AG04450 (cell line): ENCODE data around the gene SLC1A4. TPM values are rescaled to one million over a fixed set of nuclear protein-coding genes. Genes with fewer than 3 reads are reported as not detected.

Experiments used
- CTCF ChIA-PET: fragments of 300-600, 350-600 bp; formaldehyde crosslinking; extraction: SDS; loops from one replicate; lab custom pipeline; 2022; ENCODE audit warnings: antibody characterized with exemption, inconsistent platforms; lab: Charles Lee
- POLR2A ChIA-PET: fragments of 350-600 bp; formaldehyde crosslinking; extraction: SDS; loops from one replicate; lab custom pipeline; 2021; ENCODE audit warnings: antibody characterized with exemption, inconsistent platforms; lab: Yijun Ruan, JAX
- DNase-seq: peaks from one replicate; pipeline ENCODE4 v3.0.0-alpha.2; 2011; ENCODE audit warnings: low read depth, low spot score
- H3K27ac ChIP-seq: one replicate; pipeline ENCODE4 v1.5.1; 2012; ENCODE audit warnings: low read depth, low read length, control low read depth
- H3K27me3 ChIP-seq: one replicate; pipeline ENCODE4 v1.6.0; 2012; ENCODE audit warnings: low read length; ENCODE audit not compliant: control insufficient read depth, insufficient read depth
- H3K4me3 ChIP-seq: 2 replicates; pipeline ENCODE4 v1.5.1; 2011; ENCODE audit warnings: mild to moderate bottlenecking, low read depth, low read length, control low read depth
- H3K9me3 ChIP-seq: 2 replicates; pipeline ENCODE4 v1.5.1; 2012; ENCODE audit warnings: low read length; ENCODE audit not compliant: control insufficient read depth, insufficient read depth
- CTCF ChIP-seq: IDR thresholded peaks from 2 replicates; pipeline ENCODE4 v1.5.1; 2011; ENCODE audit warnings: low read depth, low read length, control low read depth, inconsistent platforms
- polyA plus RNA-seq: library from polyadenylated mRNA; depleted of rRNA; stranded (reverse); fragments of >200 nt; gene quantifications from 2 replicates; pipeline ENCODE4 v1.2.3, GENCODE V29; 2011; rRNA removed
- small RNA-seq: library from RNA; depleted of rRNA; stranded (forward); fragments of <200 nt; gene quantifications from one replicate; pipeline ENCODE3, GENCODE V24; 2012; ENCODE audit warnings: low read depth; ENCODE audit not compliant: insufficient read length

The SLC1A4 gene
- polyA plus RNA-seq, 1 experiment: 24.8 TPM

DNA sequence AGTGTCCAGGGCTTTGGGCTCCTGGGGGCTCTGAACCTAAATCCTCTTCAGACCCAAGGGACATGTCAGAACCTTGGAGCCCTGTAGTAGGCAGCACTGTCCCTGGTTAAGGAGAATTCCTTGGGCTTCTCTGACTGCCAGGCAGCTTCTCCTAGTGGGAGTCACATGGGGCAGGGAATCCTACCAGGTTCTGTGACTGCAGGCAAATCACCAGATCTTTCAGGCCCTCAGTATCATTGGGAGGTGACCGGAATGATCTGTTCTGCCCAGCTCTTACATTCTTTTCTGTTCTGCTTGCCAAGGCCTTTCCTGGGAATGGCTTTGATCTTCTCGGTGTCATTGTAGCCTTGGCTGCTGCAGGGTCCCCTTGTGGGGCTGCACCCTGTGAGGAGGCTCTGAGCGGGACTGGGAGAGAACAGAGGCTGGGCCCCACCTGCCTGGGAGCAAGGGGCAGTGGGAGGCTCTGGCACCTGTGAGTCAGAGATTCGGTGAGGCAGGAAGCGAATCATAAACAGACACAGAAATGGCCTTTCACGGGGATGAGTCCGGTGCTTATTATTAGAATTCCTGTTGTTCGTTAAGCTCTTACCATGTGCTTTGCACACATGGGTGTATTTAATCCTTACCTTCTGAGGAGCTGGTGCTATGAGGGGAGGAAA, 81.1 kb downstream of the SLC1A4 start:
- peak; percentile 38 for TF ChIP-seq CTCF
- ChIA-PET CTCF (interaction anchor here (0.6 to 1.2 kb wide), 4 partner anchors 9 to 338 kb away, joined by 3 to 4 read pairs (median 3); no protein-coding TSS in a partner anchor), POLR2A (interaction anchor here (0.6 to 1.0 kb wide), 2 partner anchors 32 to 60 kb away, joined by 3 to 4 read pairs; partner anchors contain the start of gene RAB1A)
- Histone ChIP-seq H3K27ac (peak overlapping the region; percentile 70), H3K9me3 (no peaks in the 10 kb centered on the region), H3K27me3 (no peaks in the 10 kb centered on the region), H3K4me3 (no peak overlapping the region)
- no peak for DNase-seq

DNA sequence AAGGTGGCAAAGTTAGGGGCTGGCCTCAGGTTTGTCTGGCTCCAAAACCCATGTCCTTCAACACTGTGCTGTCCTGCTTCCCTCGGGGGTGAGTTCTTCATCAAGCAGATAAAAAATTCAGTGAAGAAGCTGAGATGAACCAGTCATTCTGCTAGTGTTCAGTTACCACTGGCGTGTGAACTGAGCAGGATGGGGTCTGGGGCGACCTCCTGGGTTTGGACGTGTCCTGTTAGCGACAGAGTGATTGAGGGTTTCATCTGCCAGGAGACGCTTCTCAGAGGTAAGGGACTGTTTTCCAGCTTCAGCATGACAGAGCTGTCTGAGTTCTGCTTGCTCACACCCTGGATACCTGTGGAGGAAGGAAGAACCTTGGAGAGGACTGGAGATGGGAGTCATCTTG, 81.7 kb downstream of the SLC1A4 start:
- H3K9me3 ChIP-seq: no peaks in the 10 kb centered on the region
- TF ChIP-seq CTCF: no peak
- DNase-seq: no peak
- no peaks in the 10 kb centered on the region for H3K27me3 ChIP-seq
- peak overlapping the region; percentile 31 for H3K27ac ChIP-seq
- CTCF ChIA-PET: interaction anchor here (0.6 to 1.6 kb wide), 5 partner anchors 8 to 321 kb away, joined by 3 to 5 read pairs (median 3); partner anchors contain the start of gene RAB1A
- POLR2A ChIA-PET: no interaction called here
- H3K4me3 ChIP-seq: no peak overlapping the region

- DNase-seq: no peak
Measured at GRCh38 chr2:65071499-65072180, 82.4 kb downstream of the SLC1A4 start.

GRCh38 chr2:65072181-65072970, 83.2 kb downstream of the SLC1A4 start:
- ChIA-PET POLR2A (no interaction called here), CTCF (interaction anchor here (1.6 to 1.7 kb wide), 2 partner anchors 57 to 115 kb away, joined by 4 to 5 read pairs; partner anchors contain the start of gene RAB1A)
- H3K9me3 ChIP-seq: no peaks in the 10 kb centered on the region
- H3K27ac ChIP-seq: no peak overlapping the region
- no peak for TF ChIP-seq CTCF
- H3K27me3 ChIP-seq: no peaks in the 10 kb centered on the region
- DNase-seq: no peak
- H3K4me3 ChIP-seq: no peak overlapping the region

More at GRCh38 chr2:65071499-65072180, 82.4 kb downstream of the SLC1A4 start:
- no peak overlapping the region for H3K27ac ChIP-seq
- no peaks in the 10 kb centered on the region for H3K27me3 ChIP-seq
- TF ChIP-seq CTCF: peak; percentile 32
- CTCF ChIA-PET: interaction anchor here (0.6 to 1.6 kb wide), 4 partner anchors 8 to 322 kb away, joined by 3 to 5 read pairs (median 3); partner anchors contain the start of gene RAB1A
- POLR2A ChIA-PET: no interaction called here
- H3K4me3 ChIP-seq: no peak overlapping the region
- no peaks in the 10 kb centered on the region for H3K9me3 ChIP-seq

Small RNA genes lying within 50 kb of the gene (small RNA-seq; reads per million reads assigned to genes)
- not detected for gene RNU6-548P

Other genes with a start within 250 kb of the SLC1A4 start
- 7.3 and 7.9 TPM in 2 replicates for gene CEP68, start 67.0 kb downstream of the SLC1A4 start, polyA plus RNA-seq
- 215 and 292 TPM in 2 replicates for gene RAB1A, start 140.7 kb downstream of the SLC1A4 start, polyA plus RNA-seq
- 199 and 240 TPM in 2 replicates for gene ACTR2, start 238.4 kb downstream of the SLC1A4 start, polyA plus RNA-seq